GM19099 (cell line): ENCODE measurements around the gene F2RL2.

Source experiments
- POLR2A ChIP-seq: IDR thresholded peaks from 3 replicates; pipeline ENCODE4 v1.6.1; 2011; ENCODE audit warnings: low read depth; ENCODE audit not compliant: insufficient read length; ENCODE audit errors: extremely low read depth

F2RL2 gene

GRCh38 chr5:76622973-76623596 lies at the start of gene F2RL2:
Gene F2RL2, minus strand, starts transcription at chr5:76623403. Its CDS starts 173 bp downstream, at chr5:76623230.
- no peak for TF ChIP-seq POLR2A

- TF ChIP-seq POLR2A = no peak
These were observed 49.0 kb upstream of the F2RL2 start for GRCh38 chr5:76672242-76672641.

GRCh38 chr5:76670508-76670907 lies 47.3 kb upstream of the F2RL2 start:
- TF ChIP-seq POLR2A = no peak

- TF ChIP-seq POLR2A = no peak
These were observed 46.0 kb upstream of the F2RL2 start for GRCh38 chr5:76669245-76669644.

GRCh38 chr5:76667495-76667894 lies 44.3 kb upstream of the F2RL2 start:
- TF ChIP-seq POLR2A = no peak

GRCh38 chr5:76664079-76664478 lies 40.9 kb upstream of the F2RL2 start:
- no peak for TF ChIP-seq POLR2A

GRCh38 chr5:76663573-76663972 lies 40.4 kb upstream of the F2RL2 start:
- TF ChIP-seq POLR2A = no peak

GRCh38 chr5:76662521-76662920 lies 39.3 kb upstream of the F2RL2 start:
- TF ChIP-seq POLR2A = no peak

GRCh38 chr5:76660360-76660759 lies 37.2 kb upstream of the F2RL2 start:
- TF ChIP-seq POLR2A = no peak

GRCh38 chr5:76657683-76658311 lies 34.6 kb upstream of the F2RL2 start:
- TF ChIP-seq POLR2A = no peak

GRCh38 chr5:76657091-76657490 lies 33.9 kb upstream of the F2RL2 start:
- no peak for TF ChIP-seq POLR2A

GRCh38 chr5:76652809-76653414 lies 29.7 kb upstream of the F2RL2 start:
- TF ChIP-seq POLR2A = no peak

- no peak for TF ChIP-seq POLR2A
These were observed 25.9 kb upstream of the F2RL2 start for GRCh38 chr5:76649140-76649539.

- TF ChIP-seq POLR2A = no peak
These were observed 20.2 kb upstream of the F2RL2 start for GRCh38 chr5:76643371-76643770.

- no peak for TF ChIP-seq POLR2A
These were observed 19.3 kb upstream of the F2RL2 start for GRCh38 chr5:76642390-76643040.
